NCI-H1436 treated with DMSO at 0.1 percent for 48 hours (cell line): Measurements from ENCODE around the gene RUSF1.
"Not testable (repeated sequence)": the region's sequence is repeated elsewhere in the genome, so short reads cannot be mapped to it uniquely, and the experiment has no call there.

Experiments used
- DNase-seq: peaks from one replicate; lab custom pipeline; 2025; lab: John Stamatoyannopoulos, UW

The RUSF1 gene

DNA sequence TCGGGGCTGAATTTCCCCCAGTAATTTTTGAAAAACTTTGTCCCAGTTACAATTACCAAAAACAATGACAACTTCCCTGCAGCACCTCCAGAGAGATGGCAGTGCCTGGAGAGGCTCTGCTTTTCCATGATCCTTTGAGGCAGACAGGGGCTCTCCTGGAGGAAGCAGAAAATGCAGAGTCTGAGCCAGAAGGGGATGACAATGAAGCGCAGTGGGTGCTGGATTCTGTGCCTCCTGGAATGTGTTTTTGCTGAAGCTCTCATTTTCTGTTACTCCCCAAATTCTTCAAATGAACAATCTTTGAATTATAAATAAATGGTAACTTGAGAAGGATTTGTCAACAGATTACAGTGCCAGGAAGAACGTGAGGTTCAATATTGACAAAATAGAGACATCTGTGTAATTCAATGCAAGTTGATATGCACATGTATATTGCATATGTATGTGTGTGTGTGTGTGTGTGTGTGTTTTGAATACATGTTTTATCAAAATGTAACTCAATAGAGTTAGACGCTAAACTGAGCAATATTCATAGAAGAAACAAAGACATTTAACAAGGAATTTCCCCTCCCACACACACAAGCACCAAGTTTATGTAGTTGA, 9.7 kb upstream of the RUSF1 start:
- no peak for DNase-seq

DNA sequence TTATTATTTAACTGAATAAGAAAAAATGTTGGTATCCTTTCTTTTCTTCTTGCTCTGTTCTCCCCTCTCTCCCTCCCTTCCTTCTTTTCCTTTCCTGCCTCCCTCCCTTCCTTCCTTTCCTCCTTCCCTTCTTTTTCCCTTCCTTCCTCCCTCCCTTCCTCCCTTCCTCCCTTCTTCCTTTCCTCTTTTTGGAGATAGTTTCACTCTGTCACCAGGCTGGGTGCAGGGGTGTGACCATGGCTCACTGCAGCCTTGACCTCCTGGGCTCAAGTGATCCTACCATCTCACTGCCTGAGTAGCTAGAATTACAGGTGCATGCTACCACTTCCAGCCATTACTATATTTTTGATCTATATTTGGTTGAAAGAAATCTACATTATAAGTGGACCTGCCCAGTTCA, 5.7 kb upstream of the RUSF1 start:
- no peak for DNase-seq

DNA sequence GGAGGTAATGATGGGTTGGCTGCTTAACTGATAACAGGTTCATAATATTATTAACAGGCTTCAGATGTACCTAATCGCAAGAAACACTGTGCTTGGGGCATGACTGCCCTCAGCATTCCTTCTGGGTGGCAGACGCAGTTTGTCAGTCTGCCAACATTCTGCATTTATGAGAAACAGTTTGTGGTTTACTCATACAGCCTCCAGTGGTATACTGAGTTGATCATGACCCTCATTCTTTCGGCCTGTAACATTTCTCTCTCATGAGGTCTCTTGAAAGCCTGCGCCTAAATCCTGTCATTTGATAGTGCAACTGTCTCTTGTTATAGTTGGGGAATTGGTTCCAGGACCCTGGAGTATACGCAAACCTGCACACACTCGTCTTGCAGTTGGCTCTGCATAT, 4.9 kb upstream of the RUSF1 start:
- no peak for DNase-seq

DNA sequence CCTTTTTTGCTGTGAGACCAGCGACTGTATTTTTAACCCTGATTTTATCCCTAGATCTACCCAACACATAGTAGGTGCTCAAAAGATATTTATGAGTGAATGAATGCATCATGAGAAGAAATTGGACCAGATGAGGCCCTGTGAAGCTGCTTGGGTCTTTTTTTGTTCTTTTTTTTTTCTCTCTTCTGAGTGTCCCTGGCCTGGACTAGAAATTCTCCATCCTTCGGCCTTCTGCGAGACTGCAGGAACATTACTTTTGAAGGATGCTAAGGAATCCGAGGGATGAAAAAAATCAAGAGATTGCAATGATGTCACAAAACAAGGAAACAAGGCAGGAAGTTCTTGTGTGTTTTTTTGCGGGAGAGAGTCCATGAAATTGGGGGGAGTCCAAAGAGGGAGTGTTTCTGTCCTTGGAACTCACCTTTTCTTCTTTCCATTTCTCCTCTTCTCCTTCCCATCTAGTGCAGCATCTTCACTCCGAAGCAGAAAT, 560 bp upstream of the RUSF1 start:
- no peak for DNase-seq

DNA sequence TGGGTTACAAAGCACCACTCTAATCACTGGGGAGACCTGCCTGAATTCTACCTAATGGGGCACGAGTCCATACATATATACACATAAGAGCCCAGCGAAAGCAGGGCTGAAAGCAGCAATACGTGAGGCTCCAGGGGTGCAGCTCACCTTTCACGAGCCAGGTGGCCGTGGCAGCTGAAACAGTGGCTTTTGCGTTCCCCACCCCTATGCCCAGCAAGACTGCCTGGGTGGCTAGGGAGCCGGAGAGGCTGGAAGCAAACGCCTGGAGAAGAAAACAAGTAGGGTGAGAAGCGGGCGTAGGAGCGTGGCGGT, 618 bp downstream of the RUSF1 start:
- DNase-seq: no peak

DNA sequence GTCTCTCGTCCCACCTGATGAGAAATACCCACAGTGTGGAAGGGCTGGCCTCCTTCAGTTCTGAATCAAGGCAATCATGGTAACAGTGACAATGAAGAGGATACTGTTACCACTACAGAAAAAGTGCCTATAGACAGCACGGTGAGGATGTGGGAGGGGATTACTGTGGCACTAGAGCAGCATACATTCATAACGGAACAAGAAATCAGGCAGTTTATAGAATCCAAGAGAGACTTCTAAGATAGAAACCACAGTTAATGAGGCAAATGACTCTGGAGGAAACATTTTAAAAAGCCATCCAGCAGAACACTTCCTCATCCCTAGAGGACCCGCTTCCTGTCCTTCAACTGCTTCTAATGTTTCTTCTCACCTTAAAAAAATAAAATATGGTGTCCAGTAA, 2.7 kb downstream of the RUSF1 start:
- DNase-seq: no peak

DNA sequence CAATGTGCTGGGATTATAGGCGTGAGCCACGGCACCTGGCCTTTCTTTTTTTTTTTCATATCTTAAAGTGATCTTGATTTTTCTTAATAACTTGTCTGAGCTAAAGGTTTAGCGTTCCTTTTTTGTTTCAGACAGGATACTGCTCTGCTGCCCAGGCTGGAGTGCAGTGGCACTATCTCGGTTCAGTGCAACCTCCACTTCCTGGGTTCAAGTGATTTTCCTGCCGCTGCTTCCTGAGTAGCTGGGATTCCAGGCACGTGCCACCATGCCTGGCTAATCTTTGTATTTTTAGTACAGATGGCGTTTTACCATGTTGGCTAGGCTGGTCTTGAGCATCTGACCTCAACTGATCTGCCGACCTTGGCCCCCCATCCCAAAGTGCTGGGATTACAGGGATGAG, 4.0 kb downstream of the RUSF1 start:
- DNase-seq: no peak

DNA sequence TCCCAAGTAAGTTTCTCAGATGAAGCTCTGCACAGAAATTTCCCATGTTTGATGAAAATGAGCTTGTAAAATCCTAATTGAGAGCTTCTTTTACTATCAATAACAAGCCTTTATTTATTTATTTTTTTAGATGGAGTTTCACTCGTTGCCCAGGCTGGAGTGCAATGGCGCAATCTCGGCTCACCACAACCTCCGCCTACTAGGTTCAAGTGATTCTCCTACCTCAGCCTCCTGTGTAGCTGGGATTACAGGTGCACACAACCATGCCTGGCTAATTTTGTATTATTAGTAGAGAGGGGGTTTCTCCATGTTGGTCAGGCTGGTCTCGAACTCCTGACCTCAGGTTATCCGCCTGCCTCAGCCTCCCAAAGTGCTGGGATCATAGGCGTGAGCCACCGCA, 4.6 kb downstream of the RUSF1 start:
- DNase-seq: not testable (repeated sequence)

DNA sequence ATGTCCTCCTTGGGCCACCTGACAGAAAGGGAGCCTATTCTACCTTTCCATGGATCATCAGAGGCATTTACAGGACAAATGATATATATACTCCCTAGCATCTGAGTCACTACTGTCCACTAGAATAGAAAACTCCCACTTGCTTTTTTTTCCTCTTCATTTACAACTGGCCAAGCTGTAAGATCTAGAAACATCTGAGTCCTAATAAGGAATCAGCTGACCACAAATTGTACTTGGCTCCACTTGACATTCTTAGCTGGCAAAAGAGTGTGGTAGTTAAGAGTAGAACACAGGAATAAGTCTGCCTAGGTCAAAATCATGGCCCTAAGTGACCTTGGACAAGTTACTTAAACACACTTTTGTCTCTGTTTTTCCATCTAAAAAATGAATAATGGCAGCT, 5.2 kb downstream of the RUSF1 start:
- DNase-seq: no peak

DNA sequence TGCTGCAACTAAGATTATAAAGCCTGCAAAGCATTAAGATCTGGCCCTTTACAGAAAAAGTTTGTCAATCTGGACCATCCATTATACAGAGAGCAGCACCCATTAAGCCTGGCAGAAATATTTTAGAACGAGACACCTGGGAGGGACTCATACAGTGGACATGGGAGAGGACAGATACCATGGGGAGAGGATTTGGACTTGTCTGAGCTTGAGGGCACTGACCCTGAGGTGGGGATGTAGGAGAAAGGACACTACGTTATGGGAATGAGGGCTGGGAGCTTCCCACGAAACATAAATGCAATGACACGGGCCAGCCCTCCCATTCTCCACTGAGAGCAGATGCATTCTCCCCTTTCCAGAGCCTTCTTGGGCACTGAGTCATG, 6.2 kb downstream of the RUSF1 start:
- no peak for DNase-seq

DNA sequence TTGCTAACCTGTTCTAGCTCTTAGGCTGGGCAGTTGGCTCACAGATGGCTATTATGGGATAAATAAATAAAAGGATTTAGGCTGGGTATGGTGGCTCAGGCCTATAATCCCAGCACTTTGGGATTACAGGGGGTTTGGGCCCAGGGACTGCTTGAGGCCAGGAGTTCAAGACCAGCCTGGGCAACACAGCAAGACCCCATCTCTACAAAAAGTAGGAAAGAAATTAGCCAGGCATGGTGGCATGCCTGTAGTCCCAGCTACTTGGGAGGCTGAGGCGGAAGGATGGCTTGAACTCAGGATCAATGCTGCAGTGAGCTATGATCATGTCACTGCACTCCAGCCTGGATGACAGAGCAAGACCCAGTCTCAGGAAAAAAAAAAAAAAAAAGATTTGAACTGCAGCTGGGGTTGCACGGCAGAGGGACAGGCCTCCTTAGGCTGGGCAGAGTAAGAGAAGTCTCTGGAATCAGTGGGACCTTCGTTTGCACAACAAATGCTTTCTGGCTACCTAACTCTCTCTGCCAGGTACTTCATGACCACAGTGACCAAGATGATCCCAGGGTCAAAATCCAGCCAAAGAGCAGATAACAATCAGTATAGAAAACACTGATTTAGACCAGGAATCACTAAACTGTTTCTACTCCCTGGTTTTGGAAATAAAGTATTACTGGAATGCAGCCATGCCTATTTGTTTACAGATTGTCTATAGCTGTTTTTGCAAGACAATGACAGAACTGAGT, 6.8 kb downstream of the RUSF1 start:
- no peak for DNase-seq

DNA sequence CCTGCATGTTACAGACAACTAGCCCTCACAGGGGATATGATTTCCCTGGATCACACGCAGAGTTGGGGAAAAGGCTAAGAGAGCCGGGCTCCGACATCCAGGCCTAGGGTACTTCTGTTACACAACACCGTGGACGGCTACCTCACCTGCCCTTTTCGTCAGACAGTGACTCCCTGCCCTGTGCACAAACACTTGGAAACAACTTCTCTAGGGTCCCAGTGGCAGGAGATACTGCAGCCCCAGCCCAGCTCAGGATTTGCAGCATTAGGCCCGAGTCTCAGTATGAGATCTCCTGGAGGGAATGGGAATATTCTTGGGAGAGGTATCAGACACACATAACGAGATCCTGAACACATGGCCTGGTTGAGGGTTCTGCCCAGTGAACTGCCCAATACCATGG, 8.3 kb downstream of the RUSF1 start:
- DNase-seq: no peak

DNA sequence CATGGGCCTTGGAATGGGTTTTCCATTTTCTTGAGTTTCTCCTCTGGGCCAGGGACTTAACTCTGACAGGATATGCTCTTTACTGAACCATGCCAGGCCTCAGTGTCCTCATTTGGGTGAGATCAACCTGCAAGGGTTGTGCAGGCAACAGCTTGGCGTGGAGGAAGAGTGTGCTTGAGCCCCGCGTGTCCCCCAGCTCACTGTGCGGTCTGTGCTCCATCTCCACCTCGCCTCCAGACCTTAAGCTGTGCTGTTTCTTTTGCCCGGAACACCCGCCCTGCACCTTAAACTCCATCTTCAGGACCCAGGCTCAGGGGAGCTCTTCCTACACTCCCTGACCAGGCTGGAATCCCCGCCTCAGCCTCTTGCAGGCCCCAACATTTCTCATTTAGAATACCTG, 9.7 kb downstream of the RUSF1 start:
- DNase-seq: no peak

DNA sequence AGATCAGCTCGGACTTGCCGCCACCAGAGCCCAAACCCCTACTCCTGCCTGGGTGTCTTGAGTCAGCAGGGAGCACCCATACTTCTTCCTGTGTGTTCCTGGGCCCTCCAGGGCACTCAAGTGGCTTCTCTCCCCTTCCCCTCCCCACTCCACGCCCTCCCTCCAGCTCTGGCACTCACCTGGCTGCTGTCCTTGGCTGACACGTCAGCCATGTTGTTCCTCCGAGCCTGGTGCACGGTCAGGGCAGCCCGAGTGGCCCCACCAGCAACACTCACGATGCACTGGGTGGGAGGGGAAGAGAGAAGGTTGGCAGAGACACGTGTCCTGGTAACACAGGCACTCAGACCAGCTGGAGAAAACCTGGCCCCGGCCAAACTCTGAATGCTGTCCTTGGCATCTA, 11.5 kb downstream of the RUSF1 start:
- no peak for DNase-seq

DNA sequence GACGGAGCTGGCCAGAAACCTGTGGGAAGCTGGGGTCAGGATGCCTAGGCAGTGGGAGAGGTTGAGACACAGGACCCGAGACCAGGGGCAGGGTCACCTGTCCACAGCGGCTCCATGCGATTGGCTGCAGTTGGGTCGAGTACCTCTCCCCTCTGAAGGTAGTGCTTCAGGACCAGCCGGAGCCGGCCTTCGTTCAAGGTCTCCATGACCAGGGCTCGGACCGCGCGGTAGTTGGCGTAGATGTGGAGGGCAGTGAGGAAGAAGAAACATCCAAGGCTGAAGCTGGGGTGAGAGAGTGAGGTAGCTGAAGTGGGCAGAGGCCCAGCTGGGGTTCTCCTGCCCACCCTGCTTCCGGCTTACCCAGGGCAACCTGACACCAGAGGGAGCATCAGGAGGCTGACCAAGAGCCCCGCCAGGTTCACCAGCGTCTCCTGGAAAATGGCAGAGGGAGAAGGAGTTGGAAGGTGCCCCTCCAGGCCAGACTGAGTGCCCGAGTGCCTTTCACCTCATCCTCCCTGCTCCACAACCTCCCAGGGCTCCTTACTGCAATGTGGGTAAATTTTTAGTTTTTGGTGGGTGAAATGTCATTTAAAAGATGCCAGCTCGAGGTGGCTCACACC, 14.6 kb downstream of the RUSF1 start:
- DNase-seq: no peak

DNA sequence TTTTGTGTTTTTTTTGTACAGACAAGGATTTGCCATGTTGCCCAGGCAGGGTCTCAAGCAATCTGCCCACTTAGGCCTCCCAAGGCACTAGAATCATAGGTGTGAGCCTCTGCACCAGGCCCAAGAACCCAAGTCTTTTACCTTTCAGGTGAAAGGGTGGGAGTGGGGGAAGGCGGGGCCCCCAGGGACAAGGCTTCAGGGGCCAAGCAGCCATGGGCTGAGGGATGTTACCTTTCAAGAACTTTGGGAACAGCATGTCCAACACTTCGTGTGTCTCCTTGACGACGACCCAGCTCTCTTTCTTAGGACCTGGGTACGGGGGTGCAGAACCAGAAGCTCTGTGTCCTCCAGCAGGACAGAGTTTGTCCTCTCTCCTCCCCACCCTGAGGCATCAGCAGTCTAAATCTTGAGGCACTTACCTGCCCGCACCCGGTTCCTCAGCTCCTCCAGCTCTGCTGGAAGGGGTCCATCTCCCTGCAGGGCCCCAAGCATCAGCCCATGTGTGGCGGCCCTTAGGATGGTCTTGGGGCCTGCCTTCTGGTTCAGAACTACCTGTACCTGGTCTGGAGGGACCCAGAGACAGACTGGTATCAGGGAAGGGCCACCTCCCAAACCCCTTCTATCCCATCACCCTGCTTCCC, 16.3 kb downstream of the RUSF1 start:
- no peak for DNase-seq

DNA sequence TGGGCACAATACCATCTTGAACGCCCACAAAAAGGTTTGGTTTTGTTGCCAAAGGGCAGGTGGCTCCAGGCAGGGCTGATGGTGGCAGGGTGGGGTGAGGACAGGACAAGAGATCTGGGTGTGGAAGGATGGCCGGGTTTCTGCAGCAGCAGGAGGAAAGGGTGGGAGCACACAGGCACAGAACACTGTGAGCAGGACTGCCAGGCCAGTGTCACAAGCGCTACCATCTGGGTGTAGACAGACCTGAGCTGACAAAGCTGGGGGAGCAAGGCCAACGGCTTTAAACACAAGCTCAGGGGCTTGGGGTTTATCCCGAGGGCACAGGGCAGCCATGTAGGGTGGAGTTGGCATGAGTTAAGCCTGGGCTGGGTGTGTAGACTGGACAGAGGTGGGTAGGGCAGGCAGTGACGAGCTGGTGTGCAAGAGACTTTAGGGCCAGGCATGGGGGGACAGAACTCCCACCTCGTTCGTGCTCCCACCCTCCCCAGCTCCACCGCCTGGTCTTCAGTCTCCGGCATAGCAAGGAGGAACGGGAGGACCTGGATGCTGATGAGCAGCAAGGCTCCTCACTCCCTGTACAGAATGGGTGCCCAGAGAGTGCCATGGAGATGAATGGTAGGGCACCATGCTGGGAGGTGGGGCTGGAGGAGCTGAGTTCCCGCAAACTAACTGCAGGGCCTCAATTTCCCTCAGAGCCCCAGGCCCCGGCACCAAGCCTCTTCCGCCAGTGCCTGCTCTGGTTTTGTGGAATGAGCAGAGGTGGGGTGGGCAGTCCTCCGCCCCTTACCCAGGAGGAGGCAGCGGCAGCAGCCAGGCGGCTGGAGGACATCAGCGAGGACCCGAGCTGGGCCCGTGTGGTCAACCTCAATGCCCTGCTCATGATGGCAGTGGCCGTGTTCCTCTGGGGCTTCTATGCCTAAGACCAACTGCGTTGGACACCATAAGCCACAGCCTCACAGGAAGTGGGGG, 18.3 kb downstream of the RUSF1 start:
- DNase-seq: no peak

DNA sequence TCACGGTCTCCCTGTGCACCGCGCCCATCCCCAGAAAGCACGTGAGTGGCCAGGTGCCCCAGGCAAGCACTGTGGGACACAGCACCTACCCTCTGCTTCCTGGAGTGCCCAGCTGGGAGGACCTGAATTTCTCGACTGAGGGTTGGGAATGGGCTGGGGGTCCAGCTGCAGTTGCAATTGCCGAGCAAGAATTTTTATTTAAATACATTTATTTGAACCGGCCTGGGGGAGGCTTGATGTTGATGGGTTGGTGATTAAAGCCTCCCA, 19.0 kb downstream of the RUSF1 start:
- no peak for DNase-seq

DNA sequence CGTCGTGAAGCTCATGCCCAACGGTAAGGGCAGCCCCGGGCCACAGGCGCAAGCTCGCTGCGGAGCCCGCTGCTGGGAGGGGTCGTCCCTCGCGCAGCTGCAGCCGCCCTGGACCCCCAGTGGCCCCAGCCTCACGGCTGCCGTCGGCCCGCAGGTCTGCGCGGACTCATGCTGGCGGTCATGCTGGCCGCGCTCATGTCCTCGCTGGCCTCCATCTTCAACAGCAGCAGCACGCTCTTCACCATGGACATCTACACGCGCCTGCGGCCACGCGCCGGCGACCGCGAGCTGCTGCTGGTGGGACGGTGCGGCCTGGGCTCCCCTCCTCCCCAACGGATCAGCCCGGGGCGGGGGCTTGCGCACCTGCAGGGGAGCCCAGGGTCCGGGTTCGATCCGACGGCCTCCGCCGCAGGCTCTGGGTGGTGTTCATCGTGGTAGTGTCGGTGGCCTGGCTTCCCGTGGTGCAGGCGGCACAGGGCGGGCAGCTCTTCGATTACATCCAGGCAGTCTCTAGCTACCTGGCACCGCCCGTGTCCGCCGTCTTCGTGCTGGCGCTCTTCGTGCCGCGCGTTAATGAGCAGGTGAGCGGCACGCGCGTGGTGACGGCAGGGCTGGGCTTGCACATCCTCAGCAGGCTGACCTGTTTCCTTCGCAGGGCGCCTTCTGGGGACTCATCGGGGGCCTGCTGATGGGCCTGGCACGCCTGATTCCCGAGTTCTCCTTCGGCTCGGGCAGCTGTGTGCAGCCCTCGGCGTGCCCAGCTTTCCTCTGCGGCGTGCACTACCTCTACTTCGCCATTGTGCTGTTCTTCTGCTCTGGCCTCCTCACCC, 19.5 kb downstream of the RUSF1 start:
- no peak for DNase-seq

DNA sequence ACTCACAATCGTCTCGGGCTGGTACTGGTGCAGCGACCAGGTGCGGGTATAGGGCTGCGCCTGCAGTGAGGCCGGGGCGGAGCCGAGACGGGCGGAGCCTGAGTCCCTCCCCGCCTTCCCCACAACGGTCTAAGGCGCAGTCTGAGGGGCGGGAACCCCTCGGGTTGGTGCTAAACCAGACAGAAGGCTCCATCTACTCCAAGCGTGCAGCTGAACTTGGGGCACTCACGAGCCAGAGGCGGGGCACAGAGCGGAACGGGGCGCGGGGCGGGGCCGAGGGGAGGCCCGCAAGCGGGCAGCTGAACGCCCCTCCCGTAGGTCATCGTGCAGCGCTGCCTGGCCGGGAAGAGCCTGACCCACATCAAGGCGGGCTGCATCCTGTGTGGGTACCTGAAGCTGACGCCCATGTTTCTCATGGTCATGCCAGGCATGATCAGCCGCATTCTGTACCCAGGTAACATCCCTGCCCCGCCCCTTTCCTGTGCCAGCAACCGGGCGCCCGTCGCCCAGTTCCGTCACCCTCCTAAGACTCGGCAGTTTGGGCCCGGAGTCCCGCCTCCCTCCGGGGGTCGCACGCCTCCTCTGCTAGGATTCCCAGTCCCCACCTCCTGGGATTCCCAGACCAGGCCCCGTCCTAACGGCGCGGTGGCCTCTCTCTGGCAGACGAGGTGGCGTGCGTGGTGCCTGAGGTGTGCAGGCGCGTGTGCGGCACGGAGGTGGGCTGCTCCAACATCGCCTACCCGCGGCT, 20.3 kb downstream of the RUSF1 start:
- no peak for DNase-seq
